ENCODE measurements around the gene DNER. TPM values are rescaled to one million over a fixed set of nuclear protein-coding genes. Genes with fewer than 3 reads are reported as not detected.

DNER gene
- total RNA-seq, 3 donors from 2014 or later (not counting 1 experiment from before 2014, with no cell fraction given): not detected

DNA sequence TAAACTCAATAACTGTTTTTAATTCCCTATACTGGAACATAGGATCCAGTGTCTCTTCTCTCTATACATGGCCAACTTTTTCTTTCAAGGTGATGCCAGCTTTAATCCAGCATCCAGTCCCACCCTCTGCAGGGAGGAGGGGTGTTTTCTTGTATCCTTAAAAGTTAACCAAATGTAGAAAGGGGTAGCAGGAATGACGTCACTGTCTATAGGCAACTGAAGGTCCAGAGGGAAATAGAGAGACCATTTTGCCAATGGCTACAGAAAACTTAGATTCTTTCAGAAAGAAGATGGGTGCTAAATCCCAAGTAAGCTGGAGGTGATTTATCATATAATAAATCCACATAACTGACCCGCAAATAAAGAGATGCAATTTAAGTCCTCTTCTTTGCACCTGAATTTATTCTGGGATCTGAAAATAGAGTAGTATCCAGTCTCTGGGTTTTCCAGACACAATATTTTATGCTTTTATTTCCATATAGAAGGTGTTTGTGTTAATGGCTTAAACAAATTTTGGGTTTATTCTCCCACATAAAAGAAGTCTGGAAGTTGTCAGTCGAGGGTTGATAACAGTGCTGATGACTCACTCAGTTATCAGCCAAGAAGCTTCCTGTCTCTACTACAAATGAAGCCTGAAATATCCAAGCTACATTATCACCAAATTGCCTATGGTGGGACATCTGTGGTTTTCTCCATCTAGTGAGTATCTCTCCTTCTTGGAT, 5.7 kb upstream of the DNER start:
- H3K9me3 Mint-ChIP-seq: no peaks in the 10 kb centered on the region
- DNase-seq (no peak), ATAC-seq (no peak)
- TF ChIP-seq, protein P1, sequence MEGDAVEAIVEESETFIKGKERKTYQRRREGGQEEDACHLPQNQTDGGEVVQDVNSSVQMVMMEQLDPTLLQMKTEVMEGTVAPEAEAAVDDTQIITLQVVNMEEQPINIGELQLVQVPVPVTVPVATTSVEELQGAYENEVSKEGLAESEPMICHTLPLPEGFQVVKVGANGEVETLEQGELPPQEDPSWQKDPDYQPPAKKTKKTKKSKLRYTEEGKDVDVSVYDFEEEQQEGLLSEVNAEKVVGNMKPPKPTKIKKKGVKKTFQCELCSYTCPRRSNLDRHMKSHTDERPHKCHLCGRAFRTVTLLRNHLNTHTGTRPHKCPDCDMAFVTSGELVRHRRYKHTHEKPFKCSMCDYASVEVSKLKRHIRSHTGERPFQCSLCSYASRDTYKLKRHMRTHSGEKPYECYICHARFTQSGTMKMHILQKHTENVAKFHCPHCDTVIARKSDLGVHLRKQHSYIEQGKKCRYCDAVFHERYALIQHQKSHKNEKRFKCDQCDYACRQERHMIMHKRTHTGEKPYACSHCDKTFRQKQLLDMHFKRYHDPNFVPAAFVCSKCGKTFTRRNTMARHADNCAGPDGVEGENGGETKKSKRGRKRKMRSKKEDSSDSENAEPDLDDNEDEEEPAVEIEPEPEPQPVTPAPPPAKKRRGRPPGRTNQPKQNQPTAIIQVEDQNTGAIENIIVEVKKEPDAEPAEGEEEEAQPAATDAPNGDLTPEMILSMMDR (IDR thresholded peaks at IDR 0.05): no peak
- Histone ChIP-seq H3K36me3 (ENCODE audit: control insufficient read depth, insufficient read depth, low read length) (no peaks in the 10 kb centered on the region), H3K4me1 (ENCODE audit: control insufficient read depth, insufficient read depth, low read length) (peaks cover 2% of the 10 kb centered on the region), H3K4me3 (ENCODE audit: low read length) (no peak overlapping the region), H3K27me3 (ENCODE audit: control insufficient read depth, insufficient read depth, low read length) (peaks cover 15% of the 10 kb centered on the region), H3K9me3 (ENCODE audit: control insufficient read depth, insufficient read depth, low read length) (no peaks in the 10 kb centered on the region), H3K27ac (ENCODE audit: low read length) (no peak overlapping the region)
- H3K27ac Mint-ChIP-seq: no peak overlapping the region
- intact Hi-C loops (cut with micrococcal nuclease): no loop called here
- H3K27me3 Mint-ChIP-seq (ENCODE audit: low read depth in 2 of 2): peaks cover 29 to 51% of the 10 kb centered on the region in 2 donors
- peaks cover 0 to 4% of the 10 kb centered on the region in 2 donors for H3K4me1 Mint-ChIP-seq
- 75% methylated on average over 1 of the region's 3 CpGs for WGBS (ENCODE audit: insufficient coverage)
- H3K36me3 Mint-ChIP-seq: no peaks in the 10 kb centered on the region
- H3K4me3 Mint-ChIP-seq: no peak overlapping the region

- no peak for DNase-seq
- Histone ChIP-seq H3K27me3 (ENCODE audit: control insufficient read depth, insufficient read depth, low read length) (peaks cover 18% of the 10 kb centered on the region), H3K4me3 (ENCODE audit: low read length) (no peak overlapping the region), H3K27ac (ENCODE audit: low read length) (no peak overlapping the region), H3K9me3 (ENCODE audit: control insufficient read depth, insufficient read depth, low read length) (no peaks in the 10 kb centered on the region), H3K36me3 (ENCODE audit: control insufficient read depth, insufficient read depth, low read length) (no peaks in the 10 kb centered on the region), H3K4me1 (ENCODE audit: control insufficient read depth, insufficient read depth, low read length) (peaks cover 14% of the 10 kb centered on the region)
- intact Hi-C loops (cut with micrococcal nuclease): no loop called here
- Mint-ChIP-seq H3K9me3 (no peaks in the 10 kb centered on the region), H3K4me3 (no peak overlapping the region), H3K4me1 (peaks cover 0 to 7% of the 10 kb centered on the region in 2 donors), H3K36me3 (no peaks in the 10 kb centered on the region), H3K27me3 (ENCODE audit: low read depth in 2 of 2) (peaks cover 26 to 45% of the 10 kb centered on the region in 2 donors), H3K27ac (no peak overlapping the region)
- no peak for ATAC-seq
- WGBS (ENCODE audit: insufficient coverage): 61% methylated on average over 2 of the region's 2 CpGs
- TF ChIP-seq, protein P1 (IDR thresholded peaks at IDR 0.05): no peak
These were observed 3.7 kb upstream of the DNER start for GRCh38 chr2:229718057-229718456.

DNA sequence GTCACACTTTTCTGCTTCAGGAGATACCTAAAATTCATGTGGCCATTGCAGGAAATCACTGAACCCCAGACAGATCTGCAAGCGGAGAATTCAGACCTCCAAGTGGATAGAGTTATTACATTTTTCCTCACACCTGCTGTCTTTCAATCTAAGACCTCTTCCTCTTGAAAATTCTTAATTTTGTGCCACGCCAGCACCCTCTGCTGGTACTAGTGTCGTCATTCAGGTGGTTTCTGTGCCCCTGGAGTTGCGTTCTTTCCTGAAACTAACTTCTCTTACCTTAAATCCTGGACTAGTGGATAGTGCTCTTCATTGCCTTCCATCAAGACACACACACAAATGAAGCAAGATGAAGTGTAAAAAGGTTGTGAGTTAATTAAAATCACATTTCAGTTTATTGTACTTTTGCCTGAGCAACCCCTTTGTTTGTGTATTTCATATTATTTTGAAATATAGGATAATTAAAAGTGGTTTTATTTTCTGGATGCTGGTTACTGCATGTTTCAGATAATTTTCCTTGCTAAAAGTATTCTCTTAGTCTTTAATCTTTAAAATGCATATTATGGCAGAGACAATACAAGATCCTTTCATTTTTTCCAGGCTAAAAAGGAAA, 1.6 kb upstream of the DNER start:
- Mint-ChIP-seq H3K36me3 (no peaks in the 10 kb centered on the region), H3K9me3 (no peaks in the 10 kb centered on the region), H3K4me1 (peaks cover 0 to 7% of the 10 kb centered on the region in 2 donors), H3K4me3 (peak overlapping the region; percentile 69), H3K27ac (no peak overlapping the region), H3K27me3 (ENCODE audit: low read depth in 2 of 2) (peaks cover 45 to 64% of the 10 kb centered on the region in 2 donors)
- H3K4me3 ChIP-seq (ENCODE audit: low read length): no peak overlapping the region
- H3K27me3 ChIP-seq (ENCODE audit: control insufficient read depth, insufficient read depth, low read length): peaks cover 38% of the 10 kb centered on the region
- no peaks in the 10 kb centered on the region for H3K9me3 ChIP-seq (ENCODE audit: control insufficient read depth, insufficient read depth, low read length)
- DNase-seq (peak in 1 of 2 donors; percentile 54), ATAC-seq (no peak)
- no peaks in the 10 kb centered on the region for H3K36me3 ChIP-seq (ENCODE audit: control insufficient read depth, insufficient read depth, low read length)
- TF ChIP-seq, protein P1 (IDR thresholded peaks at IDR 0.05): no peak
- peaks cover 14% of the 10 kb centered on the region for H3K4me1 ChIP-seq (ENCODE audit: control insufficient read depth, insufficient read depth, low read length)
- H3K27ac ChIP-seq (ENCODE audit: low read length): no peak overlapping the region
- intact Hi-C loops (cut with micrococcal nuclease): no loop called here
- 7% methylated on average over 4 of the region's 4 CpGs for WGBS (ENCODE audit: insufficient coverage)

All from natural killer cell (primary cell).